ENCODE results near the gene SAMD3. TPM values are rescaled to one million over a fixed set of nuclear protein-coding genes. Genes with fewer than 3 reads are reported as not detected.

SAMD3 gene
- total RNA-seq, 1 experiment from 2014 or later = not detected

DNA sequence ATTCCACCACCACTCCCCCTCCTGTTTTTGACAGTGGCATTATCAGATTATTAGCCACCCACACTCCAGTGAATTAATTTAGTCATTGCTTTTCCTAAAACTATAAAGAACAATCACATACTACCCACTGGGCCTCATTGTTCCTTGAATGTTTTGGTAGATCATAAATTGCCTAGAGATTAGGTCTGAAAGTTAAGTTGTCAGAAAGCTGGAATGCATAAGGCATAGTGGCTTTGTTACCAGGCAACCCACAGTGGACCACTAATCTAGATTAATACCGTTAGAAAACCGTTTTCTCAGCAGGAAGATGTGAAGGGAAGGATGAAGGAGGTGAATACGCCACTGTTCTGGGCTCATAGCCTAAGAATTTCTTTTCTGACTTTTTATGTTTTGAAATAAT is 75.6 kb downstream of the SAMD3 start:
- no peaks in the 10 kb centered on the region for H3K36me3 ChIP-seq (ENCODE audit: low read depth)
- POLR2A ChIA-PET (ENCODE audit: unreplicated experiment) = no interaction called here
- no peaks in the 10 kb centered on the region for H3K79me2 ChIP-seq (ENCODE audit: low read depth)
- H3K27me3 ChIP-seq (ENCODE audit: insufficient read depth, low read depth) = no peaks in the 10 kb centered on the region
- no peak overlapping the region for H3K4me3 ChIP-seq
- no peaks in the 10 kb centered on the region for H3F3A ChIP-seq (ENCODE audit: insufficient read depth, low read depth)
- no peak for TF ChIP-seq EZH2 (IDR thresholded peaks at IDR 0.05; ENCODE audit: low read depth)
- TF ChIP-seq, protein P1, sequence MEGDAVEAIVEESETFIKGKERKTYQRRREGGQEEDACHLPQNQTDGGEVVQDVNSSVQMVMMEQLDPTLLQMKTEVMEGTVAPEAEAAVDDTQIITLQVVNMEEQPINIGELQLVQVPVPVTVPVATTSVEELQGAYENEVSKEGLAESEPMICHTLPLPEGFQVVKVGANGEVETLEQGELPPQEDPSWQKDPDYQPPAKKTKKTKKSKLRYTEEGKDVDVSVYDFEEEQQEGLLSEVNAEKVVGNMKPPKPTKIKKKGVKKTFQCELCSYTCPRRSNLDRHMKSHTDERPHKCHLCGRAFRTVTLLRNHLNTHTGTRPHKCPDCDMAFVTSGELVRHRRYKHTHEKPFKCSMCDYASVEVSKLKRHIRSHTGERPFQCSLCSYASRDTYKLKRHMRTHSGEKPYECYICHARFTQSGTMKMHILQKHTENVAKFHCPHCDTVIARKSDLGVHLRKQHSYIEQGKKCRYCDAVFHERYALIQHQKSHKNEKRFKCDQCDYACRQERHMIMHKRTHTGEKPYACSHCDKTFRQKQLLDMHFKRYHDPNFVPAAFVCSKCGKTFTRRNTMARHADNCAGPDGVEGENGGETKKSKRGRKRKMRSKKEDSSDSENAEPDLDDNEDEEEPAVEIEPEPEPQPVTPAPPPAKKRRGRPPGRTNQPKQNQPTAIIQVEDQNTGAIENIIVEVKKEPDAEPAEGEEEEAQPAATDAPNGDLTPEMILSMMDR (conservative IDR thresholded peaks at IDR 0.05) = no peak
- H3K9me3 ChIP-seq (ENCODE audit: insufficient read depth, low read depth) = no peaks in the 10 kb centered on the region
- no peaks in the 10 kb centered on the region for H4K20me1 ChIP-seq (ENCODE audit: insufficient read depth)
- CTCF ChIA-PET = no interaction called here
- H3K4me2 ChIP-seq = no peak overlapping the region
- DNase-seq = no peak
- intact Hi-C loops (cut with micrococcal nuclease; ENCODE audit: unreplicated experiment) = no loop called here
- H3K27ac ChIP-seq = no peak overlapping the region
- no TSS peak for BruUV-seq (replicated peaks)
- no peaks in the 10 kb centered on the region for H3K9me2 ChIP-seq (ENCODE audit: insufficient read depth)
- no peaks in the 10 kb centered on the region for H3K4me1 ChIP-seq (replicated peaks; ENCODE audit: insufficient read depth)
- no peak overlapping the region for H2AFZ ChIP-seq

DNA sequence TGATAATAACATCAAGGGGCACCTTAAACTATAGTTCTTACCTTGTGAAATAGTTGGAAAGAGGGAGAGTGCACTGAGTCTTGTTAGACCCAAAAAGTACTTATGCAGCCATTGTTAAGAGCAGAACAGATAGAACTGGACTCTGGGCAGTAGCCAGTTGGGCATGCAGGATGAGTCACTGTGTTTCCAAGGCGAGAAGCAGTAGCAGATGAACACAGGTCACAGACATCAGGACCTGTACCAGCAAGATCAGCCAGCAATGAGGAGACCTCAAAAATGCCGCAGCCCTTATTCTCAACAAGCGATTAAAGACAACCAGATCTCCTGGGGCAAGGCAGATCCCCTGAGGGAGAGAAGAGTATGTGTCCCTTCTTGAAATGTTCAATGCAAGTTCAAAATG is 79.0 kb downstream of the SAMD3 start:
- no peak for DNase-seq
- no peak overlapping the region for H2AFZ ChIP-seq

DNA sequence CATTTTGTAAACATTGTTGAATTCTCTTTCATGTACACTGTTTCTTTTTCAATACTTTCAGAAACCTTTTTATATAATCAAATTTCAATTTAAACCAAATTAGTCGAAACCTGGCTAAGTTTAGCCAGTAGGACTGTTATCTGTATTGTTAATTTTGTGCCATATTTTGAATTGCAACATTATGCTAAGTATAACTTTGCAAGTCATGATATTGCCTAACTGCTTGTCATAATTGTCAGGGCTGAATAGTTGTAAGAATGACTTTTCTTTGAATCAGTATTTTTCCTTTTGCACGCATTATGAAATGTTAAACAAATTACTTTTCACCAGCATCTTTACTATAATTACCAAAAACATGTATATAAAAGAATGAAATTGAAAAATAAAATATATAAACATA is 82.7 kb downstream of the SAMD3 start:
- no peaks in the 10 kb centered on the region for H3K9me3 ChIP-seq (ENCODE audit: insufficient read depth, low read depth)
- H2AFZ ChIP-seq = no peak overlapping the region
- no peaks in the 10 kb centered on the region for H3K79me2 ChIP-seq (ENCODE audit: low read depth)
- intact Hi-C loops (cut with micrococcal nuclease; ENCODE audit: unreplicated experiment) = no loop called here
- DNase-seq = no peak
- no peaks in the 10 kb centered on the region for H3K4me1 ChIP-seq (replicated peaks; ENCODE audit: insufficient read depth)
- no peaks in the 10 kb centered on the region for H3K27me3 ChIP-seq (ENCODE audit: insufficient read depth, low read depth)
- H4K20me1 ChIP-seq (ENCODE audit: insufficient read depth) = no peaks in the 10 kb centered on the region
- no peak overlapping the region for H3K4me2 ChIP-seq
- no peak overlapping the region for H3K27ac ChIP-seq
- H3F3A ChIP-seq (ENCODE audit: insufficient read depth, low read depth) = no peaks in the 10 kb centered on the region
- no TSS peak for BruUV-seq (replicated peaks)
- TF ChIP-seq, protein P1 (conservative IDR thresholded peaks at IDR 0.05) = no peak
- TF ChIP-seq EZH2 (IDR thresholded peaks at IDR 0.05; ENCODE audit: low read depth) = no peak
- no peaks in the 10 kb centered on the region for H3K9me2 ChIP-seq (ENCODE audit: insufficient read depth)
- H3K36me3 ChIP-seq (ENCODE audit: low read depth) = no peaks in the 10 kb centered on the region
- no peak overlapping the region for H3K4me3 ChIP-seq
- ChIA-PET POLR2A (ENCODE audit: unreplicated experiment) (no interaction called here), CTCF (no interaction called here)

More for the DNA sequence above, 79.0 kb downstream of the SAMD3 start:
- no peaks in the 10 kb centered on the region for H3K27me3 ChIP-seq (ENCODE audit: insufficient read depth, low read depth)
- H4K20me1 ChIP-seq (ENCODE audit: insufficient read depth) = no peaks in the 10 kb centered on the region
- ChIA-PET CTCF (no interaction called here), POLR2A (ENCODE audit: unreplicated experiment) (no interaction called here)
- no peaks in the 10 kb centered on the region for H3K9me3 ChIP-seq (ENCODE audit: insufficient read depth, low read depth)
- no peak overlapping the region for H3K4me3 ChIP-seq
- no peak overlapping the region for H3K4me2 ChIP-seq
- H3K9me2 ChIP-seq (ENCODE audit: insufficient read depth) = no peaks in the 10 kb centered on the region
- no peak overlapping the region for H3K27ac ChIP-seq
- no peaks in the 10 kb centered on the region for H3K4me1 ChIP-seq (replicated peaks; ENCODE audit: insufficient read depth)
- H3F3A ChIP-seq (ENCODE audit: insufficient read depth, low read depth) = no peaks in the 10 kb centered on the region
- no peaks in the 10 kb centered on the region for H3K79me2 ChIP-seq (ENCODE audit: low read depth)
- no peaks in the 10 kb centered on the region for H3K36me3 ChIP-seq (ENCODE audit: low read depth)
- intact Hi-C loops (cut with micrococcal nuclease; ENCODE audit: unreplicated experiment) = no loop called here
- no TSS peak for BruUV-seq (replicated peaks)
- no peak for TF ChIP-seq EZH2 (IDR thresholded peaks at IDR 0.05; ENCODE audit: low read depth)
- TF ChIP-seq, protein P1 (conservative IDR thresholded peaks at IDR 0.05) = no peak
